Hepatocyte (in vitro differentiated cells): ENCODE results near the gene QSOX2.

ENCODE experiments used
- CTCF ChIP-seq: fragments of 200-600 bp; sonication (generic); IDR thresholded peaks from 2 replicates; pipeline ENCODE4 v1.5.1; 2016; ENCODE audit warnings: antibody characterized with exemption, mild to moderate bottlenecking; ENCODE audit not compliant: poor library complexity
- EZH2 ChIP-seq: fragments of 200-600 bp; sonication (generic); IDR thresholded peaks from 2 replicates; pipeline ENCODE4 v1.6.1; 2016; ENCODE audit warnings: antibody characterized with exemption, mild to moderate bottlenecking, borderline replicate concordance
- EZH2phosphoT487 ChIP-seq: fragments of 200-600 bp; sonication (generic); IDR thresholded peaks from one replicate; pipeline ENCODE4 v1.6.1; 2018; ENCODE audit warnings: antibody characterized with exemption, mild to moderate bottlenecking, low read depth, moderate library complexity; ENCODE audit not compliant: unreplicated experiment, severe bottlenecking

- TF ChIP-seq EZH2 (no peak), CTCF (no peak), EZH2phosphoT487 (no peak)
Observed at GRCh38 chr9:136277746-136278145, 32.1 kb upstream of the QSOX2 start.
